Activated CD4-positive, alpha-beta T cell treated with anti-CD3 and anti-CD28 coated beads, Interleukin-2, amount 50 U/mL, for 16 hours (primary cell): ENCODE data around the gene LPIN3.
"Not testable (repeated sequence)": the region's sequence is repeated elsewhere in the genome, so short reads cannot be mapped to it uniquely, and the experiment has no call there.

Experiments
- DNase-seq: peaks from one replicate; pipeline ENCODE4 v3.0.0-alpha.2; 2020

The LPIN3 gene

GRCh38 chr20:41340327-41341055 lies at the start of gene LPIN3:
Gene LPIN3 (plus strand): TSS chr20:41340821. CDS start chr20:41345804, 4,983 bp downstream.
- peak; percentile 56 for DNase-seq

- DNase-seq = no peak
Observed at GRCh38 chr20:41293269-41294037, 47.2 kb upstream of the LPIN3 start.

GRCh38 chr20:41299899-41300298 lies 40.7 kb upstream of the LPIN3 start:
- no peak for DNase-seq

GRCh38 chr20:41300383-41300782 lies 40.2 kb upstream of the LPIN3 start:
- no peak for DNase-seq

GRCh38 chr20:41300886-41301285 lies 39.7 kb upstream of the LPIN3 start:
- no peak for DNase-seq

- no peak for DNase-seq
Observed at GRCh38 chr20:41304002-41304401, 36.6 kb upstream of the LPIN3 start.

GRCh38 chr20:41304424-41305079 lies 36.1 kb upstream of the LPIN3 start:
- DNase-seq = no peak

GRCh38 chr20:41306061-41306727 lies 34.4 kb upstream of the LPIN3 start:
- no peak for DNase-seq

- DNase-seq = no peak
Observed at GRCh38 chr20:41307021-41307420, 33.6 kb upstream of the LPIN3 start.

GRCh38 chr20:41308290-41308711 lies 32.3 kb upstream of the LPIN3 start:
- no peak for DNase-seq

GRCh38 chr20:41308726-41309413 lies 31.8 kb upstream of the LPIN3 start:
- no peak for DNase-seq

GRCh38 chr20:41309817-41310216 lies 30.8 kb upstream of the LPIN3 start:
- DNase-seq = no peak

- DNase-seq = not testable (repeated sequence)
Observed at GRCh38 chr20:41312009-41312408, 28.6 kb upstream of the LPIN3 start.

GRCh38 chr20:41314386-41314785 lies 26.2 kb upstream of the LPIN3 start:
- DNase-seq = no peak

- no peak for DNase-seq
Observed at GRCh38 chr20:41316051-41316450, 24.6 kb upstream of the LPIN3 start.

- DNase-seq = peak; percentile 77
Observed at GRCh38 chr20:41316602-41317545, 23.7 kb upstream of the LPIN3 start.

GRCh38 chr20:41317546-41318270 lies 22.9 kb upstream of the LPIN3 start, which contains the start of gene ZHX3:
Gene ZHX3 (minus strand): TSS chr20:41317731. CDS start chr20:41204916, 112,815 bp downstream.
- DNase-seq = peak; percentile 98

- DNase-seq = no peak
Observed at GRCh38 chr20:41318271-41318649, 22.4 kb upstream of the LPIN3 start.

GRCh38 chr20:41320441-41320840 lies 20.2 kb upstream of the LPIN3 start:
- DNase-seq = no peak

- DNase-seq = no peak
Observed at GRCh38 chr20:41320976-41321375, 19.6 kb upstream of the LPIN3 start.

- no peak for DNase-seq
Observed at GRCh38 chr20:41327178-41327577, 13.4 kb upstream of the LPIN3 start.
